HG02571 (cell line): ENCODE data around the gene RXRA.

Source experiments
- ATAC-seq: cut with Tn5 transposase; IDR thresholded peaks from one replicate; pipeline ENCODE4 v1.9.1; 2021; ENCODE audit warnings: mild to moderate bottlenecking, moderate library complexity; ENCODE audit not compliant: unreplicated experiment

Gene RXRA

DNA sequence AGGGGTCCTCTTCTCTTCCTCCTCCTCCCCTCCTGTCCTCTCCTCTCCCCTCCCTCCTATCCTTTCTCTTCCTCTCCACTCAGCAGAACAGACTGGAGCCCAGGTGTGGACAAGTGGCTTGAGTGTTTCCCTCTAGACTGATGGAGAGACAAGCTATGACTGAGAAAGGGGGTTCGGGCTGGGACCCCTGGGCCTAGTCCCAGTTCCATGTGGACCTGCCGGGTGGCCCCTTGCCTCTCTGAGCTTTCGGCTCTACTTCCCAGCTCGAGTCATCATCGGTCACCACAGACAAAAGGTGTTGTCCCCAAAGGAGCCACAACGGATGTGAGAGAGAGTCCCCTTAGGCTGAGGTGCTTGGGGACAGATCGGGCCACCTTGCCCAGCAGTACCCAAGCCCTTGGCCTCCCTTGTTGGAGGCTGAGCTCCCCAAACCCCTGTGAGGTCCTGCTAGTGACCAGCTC is 3.4 kb upstream of the RXRA start:
- ATAC-seq, result no peak

DNA sequence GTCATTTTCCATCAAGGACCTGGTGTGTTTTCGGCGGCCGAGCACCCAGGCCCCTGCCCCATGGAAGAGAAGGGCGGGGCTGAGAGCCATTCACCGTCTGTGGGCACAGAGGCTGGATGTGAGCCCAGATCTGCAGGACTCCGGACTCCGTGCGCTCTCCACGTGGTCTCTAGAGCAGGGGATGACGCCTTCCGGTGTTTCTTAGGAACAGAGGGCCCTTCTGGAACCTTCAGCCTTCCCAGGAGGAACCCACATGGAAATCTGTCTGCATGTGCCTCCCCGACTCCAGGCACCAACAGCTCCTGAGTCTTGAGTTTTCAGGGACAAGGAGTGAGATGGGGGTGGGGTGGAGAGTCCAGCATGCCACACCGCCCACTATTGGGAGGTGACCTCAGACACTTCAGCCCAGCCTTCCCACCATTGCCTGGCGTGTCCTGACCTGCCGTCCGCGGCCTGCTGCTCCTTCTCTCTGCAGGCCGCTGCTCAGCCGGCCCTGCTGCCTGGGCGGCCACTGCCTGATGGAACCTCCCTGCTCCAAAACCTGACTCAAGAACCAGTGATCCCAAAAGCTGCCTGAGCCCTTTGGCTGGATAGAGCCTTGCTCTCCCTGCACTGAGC is 2.4 kb upstream of the RXRA start:
- no peak for ATAC-seq

DNA sequence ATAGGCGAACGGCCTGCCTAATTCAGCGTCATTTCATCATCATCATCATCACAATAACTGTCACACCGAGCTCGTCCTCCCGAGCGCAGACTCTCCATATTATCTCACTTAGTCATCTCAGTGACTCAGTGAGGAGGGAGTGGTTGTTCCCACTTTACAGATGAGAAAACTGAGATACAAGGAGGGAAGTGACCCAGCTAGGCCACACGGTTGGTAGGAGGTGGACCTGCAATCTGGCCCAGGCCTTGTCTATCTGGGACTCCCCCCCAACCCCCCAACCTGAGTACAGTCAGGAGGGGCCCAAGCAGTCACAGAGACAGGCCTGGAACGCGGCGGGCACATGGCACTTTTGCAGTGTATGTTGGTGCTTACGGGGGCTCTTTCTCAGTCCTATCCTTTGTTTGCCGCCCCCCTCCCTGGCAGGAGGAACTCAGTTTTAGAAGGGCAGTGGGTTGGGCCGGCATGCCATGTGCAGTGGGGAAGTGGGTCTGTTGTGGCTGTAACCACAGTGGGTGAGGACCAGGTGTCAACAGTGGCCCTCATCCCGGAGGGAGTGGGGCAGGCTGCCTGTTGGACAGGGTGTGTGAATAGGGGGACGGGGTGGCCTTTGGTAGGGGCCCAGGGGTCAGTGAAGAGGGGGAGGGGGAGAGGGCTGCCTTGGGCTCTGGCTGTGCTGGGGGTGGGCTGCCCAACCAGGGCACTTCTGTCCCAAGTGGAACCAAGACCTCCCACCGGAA is 1.7 kb upstream of the RXRA start:
- ATAC-seq, result no peak

DNA sequence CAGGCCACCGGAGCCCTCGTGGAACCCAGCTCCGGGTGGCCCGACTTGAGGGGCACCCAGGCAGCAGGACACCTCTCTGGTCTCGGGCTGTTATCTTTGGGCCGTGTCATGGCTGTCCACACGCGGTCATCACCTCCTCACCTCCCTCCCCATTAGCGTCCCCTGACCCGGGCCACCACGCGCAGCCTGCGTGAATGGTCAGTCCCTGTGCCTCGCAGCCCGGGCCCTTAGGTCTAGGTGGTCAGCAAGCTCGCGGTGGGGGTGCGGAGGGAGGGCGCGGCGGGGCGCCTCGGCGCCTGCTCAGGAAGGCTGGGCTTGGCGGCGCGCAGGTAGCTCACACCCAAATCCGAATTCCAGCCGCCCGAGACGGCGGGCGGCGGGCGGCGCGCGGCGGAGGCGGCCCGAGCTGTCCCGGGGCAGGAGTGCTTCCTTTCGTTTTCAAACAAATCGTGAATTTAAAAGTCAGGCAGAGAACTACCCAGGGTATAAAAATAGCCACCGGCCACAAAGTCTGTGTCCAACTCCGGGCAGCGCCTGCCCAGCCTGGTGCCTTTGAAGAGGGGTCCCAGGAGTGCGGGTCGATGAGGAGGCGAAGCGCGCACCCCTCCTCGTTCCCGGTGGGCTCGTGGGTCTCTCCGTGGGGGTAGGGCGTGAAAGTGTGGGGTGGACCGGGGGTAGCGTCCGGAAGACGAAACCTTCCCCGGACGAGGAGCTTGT is 1.0 kb upstream of the RXRA start:
- ATAC-seq, result no peak

DNA sequence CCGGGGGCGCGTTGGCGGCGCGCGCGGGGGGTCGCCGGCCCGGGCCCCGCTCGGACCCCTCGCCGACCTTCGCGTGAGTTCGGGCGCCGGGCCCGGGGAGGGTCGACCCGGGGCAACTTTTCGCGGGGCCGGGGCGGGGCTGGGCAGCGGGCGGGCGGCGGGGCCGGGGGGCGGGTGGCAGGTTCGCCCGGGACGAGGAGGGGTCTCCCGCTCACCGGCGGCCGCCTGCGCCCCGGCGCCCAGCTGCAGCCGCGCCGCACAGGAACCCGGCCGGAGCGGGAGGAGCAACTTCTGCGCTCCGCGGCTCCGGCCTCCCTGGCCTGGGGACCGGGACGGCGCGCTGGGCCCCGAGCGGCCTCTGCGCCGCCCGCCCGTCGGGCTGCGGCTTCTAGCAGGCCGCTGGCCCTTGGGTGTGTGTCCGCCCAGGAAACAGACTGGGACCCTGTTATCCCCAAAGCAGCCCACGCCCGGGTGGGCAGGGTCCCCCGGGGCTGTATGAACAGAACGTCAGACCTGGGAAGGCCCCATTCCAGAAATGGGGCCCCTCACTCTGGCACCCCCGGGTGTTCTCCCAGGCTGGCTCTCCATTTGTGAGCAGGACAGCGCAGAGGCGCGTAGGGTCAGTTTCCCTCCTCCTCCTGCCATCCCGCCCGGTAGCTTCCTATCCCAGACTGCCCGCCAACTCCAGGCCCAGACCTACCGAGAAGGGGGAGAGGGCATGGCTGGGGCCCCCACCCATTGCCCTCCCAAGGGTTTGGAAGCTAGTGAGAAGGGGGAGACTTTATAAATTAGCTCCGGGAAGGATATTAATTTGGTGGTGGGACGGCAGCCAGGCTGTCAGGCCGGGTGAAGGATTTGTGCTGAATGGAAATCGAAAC is 708 bp downstream of the RXRA start:
- ATAC-seq, result no peak

DNA sequence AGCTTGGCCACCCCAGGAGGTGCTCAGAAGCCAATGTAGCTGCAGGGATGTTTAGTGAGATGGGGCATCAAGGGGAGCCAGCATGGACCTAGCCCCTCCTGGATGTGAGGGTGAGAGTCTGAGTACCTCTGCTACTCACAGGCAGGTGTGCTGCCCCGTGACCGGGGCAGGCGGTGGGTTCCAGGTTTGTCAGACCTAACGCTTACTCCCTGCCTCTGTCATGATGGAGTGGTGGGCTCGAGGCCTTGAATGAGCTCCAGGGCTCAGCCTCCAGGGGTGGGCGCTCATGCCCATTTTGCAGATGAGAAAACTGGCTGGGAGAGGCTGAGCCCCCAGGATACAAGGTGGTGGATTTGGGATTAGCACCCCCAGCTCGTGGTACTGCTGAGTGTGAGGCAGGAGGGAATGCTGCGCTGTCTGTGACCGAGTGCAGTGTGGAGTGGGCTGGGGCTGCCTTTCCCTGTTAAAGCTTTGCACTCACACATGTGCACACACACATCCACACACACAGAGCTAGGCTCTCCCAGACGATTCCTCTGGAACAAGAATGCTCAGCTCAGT is 1.5 kb downstream of the RXRA start:
- no peak for ATAC-seq

DNA sequence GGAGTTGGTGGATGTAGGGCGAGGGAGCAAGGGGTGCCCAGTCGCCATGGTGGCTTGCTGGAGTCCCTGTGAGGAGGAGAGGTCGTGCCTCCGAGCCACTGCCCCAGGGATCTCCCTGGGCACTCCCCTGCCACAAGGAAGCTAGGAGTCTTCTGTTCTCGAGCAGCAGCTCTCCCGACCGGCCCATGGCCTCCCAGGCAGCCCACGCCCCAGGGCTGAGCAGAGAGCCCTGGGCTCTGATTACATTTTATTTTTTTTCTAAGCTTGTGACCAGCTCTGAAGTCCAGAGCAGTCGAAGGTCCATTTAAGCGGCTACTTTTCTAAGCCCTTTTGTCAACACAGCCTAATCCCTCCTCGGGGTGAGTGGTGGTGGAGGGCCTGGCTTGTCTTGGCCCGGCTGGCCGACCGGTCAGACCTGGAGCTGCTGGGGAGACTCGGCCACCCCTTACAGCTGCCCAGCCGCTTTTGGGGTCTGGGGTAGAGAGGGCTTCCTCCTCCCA is 2.1 kb downstream of the RXRA start:
- ATAC-seq, result no peak

DNA sequence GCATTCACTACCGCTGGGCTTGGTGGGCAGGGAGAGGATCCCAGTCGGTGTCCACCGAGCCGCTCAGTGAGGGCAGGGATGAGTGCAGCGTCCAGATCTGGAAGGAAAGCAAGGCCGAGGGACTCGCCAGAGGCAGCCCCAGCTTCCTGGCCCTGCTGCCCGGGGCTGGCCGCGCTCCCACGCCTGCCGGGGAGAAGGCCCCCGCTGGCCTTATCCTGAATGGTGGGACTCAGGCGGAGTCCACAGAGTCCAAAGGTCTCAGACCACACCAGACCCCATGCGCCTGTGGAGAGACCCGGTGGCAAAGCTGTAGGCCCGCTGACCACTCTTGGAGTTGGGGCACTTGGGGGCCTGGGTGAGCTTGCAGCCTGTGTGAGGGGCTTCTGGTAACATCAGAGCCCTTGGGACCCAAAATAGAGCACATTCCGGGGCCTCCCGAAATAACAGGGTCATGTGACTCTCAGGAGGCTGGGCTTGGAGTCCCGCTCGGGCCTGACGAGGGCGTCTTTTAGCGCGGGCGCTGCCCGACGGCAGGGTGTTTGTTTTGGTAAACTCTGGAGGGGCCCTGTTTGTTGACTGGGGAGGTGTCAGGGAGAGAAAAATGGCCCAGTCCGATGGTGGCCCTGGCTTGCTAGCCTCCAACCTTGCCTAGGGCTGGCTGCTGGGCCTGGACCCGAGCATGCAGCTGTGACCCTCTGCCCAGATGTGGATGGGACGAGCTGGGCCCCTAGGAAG is 2.8 kb downstream of the RXRA start:
- no peak for ATAC-seq

DNA sequence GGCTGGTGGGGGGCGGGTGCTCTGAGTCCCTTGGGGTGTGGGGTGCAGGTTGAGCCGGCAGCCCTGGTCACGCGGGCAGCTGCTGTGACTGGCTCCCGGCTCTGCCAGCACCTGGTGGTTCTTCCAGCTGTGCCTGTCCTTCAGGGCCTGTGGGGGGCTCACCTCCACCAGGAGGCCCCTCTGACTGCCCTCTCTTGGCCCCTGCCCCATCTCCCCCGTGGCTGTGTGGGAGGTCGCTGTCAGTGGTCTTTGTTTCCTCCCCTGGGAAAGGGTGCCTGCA is 3.3 kb downstream of the RXRA start:
- ATAC-seq, result no peak

DNA sequence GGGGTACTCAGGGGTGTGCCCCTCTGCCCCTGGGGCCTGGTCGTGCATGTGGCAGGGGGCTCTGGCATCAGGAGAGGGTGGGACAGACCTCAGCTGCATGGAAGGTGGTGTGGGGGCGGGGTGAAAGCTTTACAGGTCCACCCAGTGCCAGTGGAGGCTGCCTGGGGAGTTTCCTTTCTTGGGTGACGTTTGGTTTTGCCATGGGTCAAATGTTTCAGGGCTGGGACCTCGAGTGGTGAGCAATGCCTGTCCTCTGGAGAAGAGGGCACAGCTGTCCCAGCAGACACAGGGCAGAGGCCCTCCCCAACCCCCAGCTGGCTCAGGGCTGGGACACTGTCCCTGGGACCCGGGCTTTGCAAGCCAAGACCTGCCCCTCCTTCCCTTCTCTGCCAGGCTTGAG is 3.6 kb downstream of the RXRA start:
- no peak for ATAC-seq

DNA sequence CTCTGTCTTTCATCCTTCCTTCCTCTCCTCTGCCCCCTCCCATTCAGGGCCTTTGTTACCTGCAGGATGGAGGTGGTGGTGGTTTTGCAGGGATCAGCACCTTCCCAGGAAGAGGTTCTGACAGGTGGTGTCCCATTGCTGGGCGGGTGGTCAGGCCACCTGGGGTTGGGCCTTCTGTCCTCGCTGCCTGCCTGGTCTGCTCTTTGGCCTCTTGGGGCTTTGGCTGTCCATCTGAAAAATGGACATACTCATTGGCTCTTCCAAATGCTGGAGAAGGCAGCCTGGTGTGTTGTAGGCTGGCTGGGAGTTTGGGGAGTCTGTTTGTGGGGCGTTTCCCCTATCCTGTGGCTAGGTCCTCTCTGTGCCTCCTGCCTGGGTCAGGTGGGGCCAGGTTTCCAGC is 4.3 kb downstream of the RXRA start:
- ATAC-seq, result no peak

DNA sequence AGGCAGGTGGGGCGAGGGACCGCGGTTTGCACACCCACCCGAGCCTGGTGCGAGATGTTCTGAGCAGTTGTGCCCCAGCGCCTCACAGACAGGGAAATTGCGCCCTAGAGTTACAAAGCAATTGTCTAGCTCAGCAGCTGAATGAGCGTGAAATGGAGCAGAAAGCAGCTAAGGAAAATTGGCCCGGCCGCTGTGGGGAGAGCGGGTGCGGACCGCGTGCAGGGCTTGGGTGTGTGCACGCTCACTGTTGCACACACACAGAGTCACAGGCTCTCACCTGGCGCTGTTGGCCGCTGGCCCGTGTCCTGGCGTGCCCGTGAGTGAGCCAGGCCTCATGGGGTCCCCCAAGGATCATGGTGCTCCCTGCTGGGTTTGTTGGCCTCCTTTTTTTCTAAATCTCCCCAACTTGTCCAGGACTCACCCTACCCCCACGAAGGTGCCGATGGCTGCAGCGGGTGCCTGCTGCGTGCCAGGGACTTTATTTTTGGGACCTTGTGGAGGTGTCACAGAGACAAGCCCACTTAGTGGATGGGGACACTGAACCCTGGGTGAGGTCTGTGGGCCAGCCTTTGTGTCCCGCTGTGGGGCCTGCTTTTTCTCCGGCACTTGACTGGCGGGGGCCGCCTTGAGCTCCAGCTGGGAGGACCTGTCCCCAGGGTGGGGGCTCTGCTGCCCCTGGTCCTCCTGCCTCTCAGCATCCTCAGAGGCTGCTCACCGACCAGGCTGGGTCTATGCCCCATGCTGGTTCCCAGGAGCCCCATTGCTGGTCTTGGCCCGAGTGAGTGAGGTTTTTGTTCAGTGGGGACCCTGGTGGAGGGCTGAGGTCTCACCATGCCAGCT is 5.2 kb downstream of the RXRA start:
- no peak for ATAC-seq

DNA sequence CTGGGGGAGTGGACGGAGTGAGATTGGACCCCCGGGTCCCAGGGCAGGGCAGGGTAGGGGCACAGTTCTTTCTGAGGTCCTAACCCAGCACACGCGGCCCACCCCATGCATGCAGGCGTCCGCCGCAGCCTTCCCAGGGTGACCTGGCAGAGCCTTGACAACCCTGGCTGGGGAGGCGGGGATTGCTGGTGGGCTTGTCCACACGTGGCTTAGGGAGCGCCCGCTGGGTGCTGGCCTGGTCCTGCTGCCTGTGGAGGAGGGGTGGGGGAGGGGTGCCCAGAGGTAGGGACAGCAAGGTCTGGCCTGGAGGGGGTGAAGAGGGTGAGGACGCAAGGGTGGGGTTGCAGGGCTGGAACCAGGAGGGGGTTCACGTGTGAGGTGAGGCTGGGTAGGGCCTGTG is 6.0 kb downstream of the RXRA start:
- ATAC-seq, result no peak

DNA sequence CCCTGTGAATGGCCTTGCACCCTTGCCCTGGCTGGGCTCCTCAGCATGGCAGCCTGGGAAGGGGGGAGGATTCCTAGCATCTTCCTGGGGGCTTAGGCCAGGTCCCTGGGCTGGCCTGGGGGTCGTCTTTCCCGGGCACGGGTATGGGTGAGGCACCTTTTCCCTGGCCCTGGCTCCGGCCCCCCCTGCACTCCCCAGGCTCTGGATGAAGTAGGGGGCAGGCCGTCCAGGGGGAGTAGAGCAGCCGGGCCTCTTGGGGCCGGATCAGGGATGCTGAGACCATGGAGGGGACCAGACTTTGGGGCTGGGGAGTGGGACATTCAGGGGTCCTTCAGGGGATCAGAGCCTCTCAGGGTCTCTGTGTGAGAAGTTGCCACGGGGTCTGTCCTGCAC is 6.6 kb downstream of the RXRA start:
- ATAC-seq, result no peak

DNA sequence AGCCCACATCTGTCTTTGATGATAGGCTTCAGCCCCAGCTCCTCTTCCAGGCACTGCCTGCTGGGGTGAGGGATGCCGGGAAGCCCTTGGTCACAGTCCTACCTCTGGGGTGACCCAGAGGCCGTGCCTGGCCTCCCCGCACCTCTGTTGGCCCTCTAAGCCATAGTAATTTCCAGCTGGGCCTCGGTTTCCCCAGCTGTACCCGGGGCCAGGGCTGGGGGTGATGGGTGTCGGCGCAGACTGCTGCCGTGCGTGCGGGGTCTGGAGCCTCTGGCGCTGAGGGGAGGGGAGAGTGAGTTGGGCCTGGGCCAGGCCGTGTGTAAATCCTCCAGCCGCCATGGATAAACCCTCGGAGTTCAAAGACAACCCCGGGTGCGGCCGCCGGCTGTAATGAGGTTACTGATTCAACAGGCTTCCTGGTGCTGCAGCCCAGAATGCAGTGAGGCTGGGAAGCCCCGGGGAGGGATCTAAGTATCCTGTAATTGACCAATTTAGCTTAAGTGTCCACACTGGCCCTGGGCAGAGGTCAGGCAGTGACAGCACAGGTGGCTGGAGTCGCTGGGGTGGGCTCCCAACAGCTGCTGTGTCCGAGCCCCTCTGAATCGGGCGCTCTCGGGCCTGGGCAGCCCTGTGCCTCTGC is 7.1 kb downstream of the RXRA start:
- no peak for ATAC-seq

DNA sequence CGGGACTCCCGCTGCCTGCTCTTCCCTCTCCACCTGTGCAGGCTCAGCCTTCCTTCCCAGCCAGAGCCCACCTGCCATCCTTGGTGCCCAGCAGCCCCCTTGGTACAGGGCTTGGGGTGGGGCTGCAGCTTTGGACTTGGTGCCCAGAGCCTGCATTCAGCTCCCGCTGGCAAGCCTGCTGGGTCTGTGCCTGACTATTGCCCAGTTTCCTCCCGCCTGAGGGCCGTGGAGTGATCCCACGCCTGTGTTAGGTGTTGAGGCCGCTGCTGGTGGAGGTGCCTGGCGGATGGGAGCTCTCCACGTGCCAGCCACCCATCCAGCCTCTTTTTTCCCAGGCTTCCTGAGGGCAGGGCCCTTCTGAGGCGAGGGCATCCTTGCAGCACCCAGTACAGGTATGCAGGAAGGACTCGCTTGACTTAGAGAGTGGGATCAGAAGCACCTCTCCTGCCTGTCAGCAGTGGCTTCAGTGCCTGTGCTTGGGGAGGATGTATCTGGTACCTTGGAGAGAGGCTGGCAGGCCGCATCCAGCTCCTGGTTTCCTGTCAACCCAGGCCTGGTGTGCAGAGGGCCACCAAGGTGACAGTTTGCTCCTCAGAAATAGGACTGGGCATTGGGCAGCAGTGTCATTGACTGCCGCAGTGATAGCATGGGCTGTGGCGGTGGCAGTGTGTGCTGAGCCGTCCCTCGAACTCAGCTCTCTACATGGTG is 7.8 kb downstream of the RXRA start:
- ATAC-seq, result no peak

DNA sequence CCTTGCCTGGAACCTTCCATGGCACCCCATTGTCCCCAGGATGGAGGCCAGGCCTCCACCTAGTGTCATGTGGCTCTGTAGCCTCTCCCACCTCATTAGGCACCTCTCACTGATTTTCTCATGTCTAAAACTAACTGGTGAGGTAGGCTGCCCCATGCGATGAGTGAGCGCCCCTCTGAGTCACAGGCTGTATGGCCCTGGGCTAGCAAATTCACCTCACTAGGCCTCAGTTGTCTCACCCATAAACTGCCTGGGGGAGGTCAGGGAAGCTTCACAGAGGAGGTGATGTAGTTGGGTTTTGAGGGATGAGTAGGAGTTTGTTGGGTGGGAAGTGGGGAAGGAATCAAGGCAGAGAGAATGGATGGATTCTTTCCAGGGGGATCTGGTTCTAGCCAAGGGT is 8.8 kb downstream of the RXRA start:
- ATAC-seq, result no peak

DNA sequence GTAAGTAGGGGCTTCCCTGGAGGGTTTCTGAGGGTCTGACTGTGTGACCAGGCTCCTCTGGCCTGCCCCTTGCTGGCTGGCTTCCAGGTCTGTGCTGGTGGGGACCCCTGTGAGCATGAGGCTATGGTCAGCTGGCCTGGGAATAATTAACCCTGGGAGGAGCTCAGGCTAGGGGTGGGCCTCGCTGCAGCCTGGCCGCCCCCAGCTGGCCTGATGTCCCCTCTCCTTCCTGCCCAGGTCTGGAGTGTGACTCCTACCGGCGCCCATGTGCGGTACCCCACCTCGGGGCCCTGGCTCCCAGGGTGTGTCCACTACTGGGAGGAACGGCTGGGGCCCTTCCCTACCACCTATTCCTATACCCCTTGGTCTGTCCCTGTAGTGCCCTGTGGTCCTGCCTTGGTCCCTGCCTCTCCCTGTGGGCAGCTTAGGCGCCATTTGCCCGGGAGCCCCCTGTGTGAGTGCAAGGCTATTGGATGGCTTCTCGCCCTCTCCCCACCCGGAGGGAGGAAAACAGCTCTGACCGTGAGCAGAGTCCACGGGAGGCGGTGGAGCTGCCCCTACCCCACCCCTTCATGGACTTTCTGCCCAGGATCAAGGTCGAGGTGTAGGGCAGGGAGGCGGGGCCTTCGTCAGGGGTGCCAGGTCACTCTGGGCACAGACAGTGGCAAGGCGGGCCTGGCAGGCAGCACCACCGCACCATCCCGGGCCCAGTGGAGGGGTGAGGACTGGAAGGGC is 9.4 kb downstream of the RXRA start:
- no peak for ATAC-seq
